Skin of body (tissue), 2 donors: ENCODE results near the gene TPM4. TPM values are rescaled to one million over a fixed set of nuclear protein-coding genes. Genes with fewer than 3 reads are reported as not detected.
"Not testable (repeated sequence)": the region's sequence is repeated elsewhere in the genome, so short reads cannot be mapped to it uniquely, and the experiment has no call there.

ENCODE experiments used
- DNase-seq: peaks from one replicate; lab custom pipeline; 2025; lab: John Stamatoyannopoulos, UW
- total RNA-seq: library from RNA; depleted of rRNA; stranded (reverse); fragments of >200 nt; gene quantifications from one replicate; pipeline ENCODE4 v1.2.3, GENCODE V29; 2014

TPM4 gene
- total RNA-seq, 1 donor from 2014 or later, result 264 TPM

DNA sequence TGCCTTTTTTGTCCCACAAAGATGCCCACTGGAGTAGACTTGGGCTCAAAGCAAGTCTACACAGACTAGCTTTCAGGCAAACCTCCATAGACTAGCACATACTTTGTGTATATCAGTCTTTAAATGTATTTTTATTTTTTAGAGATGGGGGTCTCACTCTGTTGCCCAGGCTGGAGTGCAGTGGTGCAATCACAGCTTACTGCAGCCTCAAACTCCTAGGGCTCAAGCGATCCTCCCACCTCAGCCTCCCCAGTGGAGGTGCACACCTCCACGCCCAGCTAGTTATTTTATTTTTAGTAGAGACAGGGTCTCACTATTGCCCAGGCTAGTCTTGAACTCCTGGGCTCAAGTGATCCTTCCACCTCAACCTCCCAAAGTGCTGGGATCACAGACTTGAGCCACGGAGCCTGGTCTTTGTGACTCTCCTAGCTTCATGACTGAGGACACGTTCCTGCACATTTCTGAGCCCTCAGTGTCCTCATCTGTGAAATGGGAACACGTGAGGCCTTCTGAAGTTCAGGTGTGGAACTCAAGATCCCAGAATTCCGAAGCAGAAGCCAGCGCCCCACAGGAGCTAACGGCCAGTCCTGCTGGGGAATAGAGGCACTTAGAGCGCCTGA lies 5.1 kb upstream of the TPM4 start:
- no peak for DNase-seq

GRCh38 chr19:16073481-16073880 lies 2.8 kb upstream of the TPM4 start:
- DNase-seq, result no peak

DNA sequence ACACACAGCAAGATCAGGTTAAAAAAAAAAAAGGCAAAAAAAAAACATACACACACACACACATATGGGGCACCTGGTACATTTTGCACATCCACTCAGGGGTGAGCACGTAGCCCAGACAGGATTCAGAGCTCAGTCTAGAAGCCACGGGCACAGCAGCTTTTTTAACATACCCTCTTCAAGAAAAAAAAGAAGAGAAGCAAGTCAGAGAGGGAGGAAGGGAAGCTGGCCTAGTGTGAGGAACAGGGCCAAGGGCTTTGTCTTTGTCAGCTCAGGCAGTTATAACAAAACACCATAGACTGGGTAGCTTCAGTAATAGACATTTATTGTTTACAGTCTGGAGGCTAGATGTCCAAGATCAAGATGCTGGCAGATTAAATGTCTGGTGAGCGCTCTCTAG lies 2.3 kb upstream of the TPM4 start:
- DNase-seq, result no peak

DNA sequence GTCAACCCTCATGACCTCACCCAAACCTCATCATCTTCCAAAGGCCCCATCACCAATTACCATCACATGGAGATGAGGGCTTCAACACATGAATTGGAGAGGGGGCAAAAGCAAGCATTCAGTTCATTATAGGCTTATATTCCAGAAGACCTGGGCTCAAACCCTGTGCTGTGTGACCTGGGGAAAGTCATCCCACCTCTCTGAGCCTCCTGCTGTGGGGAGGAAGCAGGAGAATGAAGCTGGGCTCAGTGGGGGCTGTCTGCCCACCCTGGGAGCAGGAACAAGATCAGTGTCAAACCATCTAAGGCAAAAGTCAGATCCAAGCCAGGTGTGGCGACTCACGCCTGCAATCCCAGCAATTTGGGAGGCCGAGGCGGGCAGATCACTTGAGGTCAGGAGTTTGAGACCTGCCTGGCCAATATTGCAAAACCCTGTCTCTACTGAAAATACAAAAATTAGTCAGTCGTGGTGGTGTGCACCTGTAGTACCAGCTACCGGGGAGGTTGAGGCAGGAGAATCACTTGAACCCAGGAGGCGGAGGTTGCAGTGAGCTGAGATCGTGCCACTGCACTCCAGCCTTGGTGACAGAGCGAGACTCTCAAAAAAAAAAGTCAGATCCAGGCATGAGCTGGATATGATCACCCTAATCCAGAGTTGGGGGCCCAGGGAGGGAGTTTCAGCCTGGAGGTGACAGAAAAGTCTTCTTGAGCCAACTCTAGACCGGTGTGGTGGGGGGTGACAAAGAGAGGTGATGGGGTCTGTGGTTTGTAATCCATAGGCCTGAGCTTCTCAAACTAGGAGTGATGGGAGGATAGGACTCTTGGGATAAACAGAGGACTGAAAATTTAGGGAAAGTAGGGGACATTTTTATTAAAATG lies 1.6 kb upstream of the TPM4 start:
- DNase-seq, result no peak

- no peak for DNase-seq
These were observed 703 bp upstream of the TPM4 start for GRCh38 chr19:16075430-16076153.

GRCh38 chr19:16076958-16077611 lies 790 bp downstream of the TPM4 start:
- no peak for DNase-seq

- DNase-seq, result peak; percentile 86
These were observed 1.9 kb downstream of the TPM4 start for GRCh38 chr19:16077984-16078758.

- DNase-seq, result peak; percentile 99
These were observed 2.7 kb downstream of the TPM4 start for GRCh38 chr19:16078759-16079707.

GRCh38 chr19:16084067-16084685 lies 7.9 kb downstream of the TPM4 start:
- DNase-seq, result no peak

- DNase-seq, result no peak
These were observed 8.8 kb downstream of the TPM4 start for GRCh38 chr19:16085115-16085514.

GRCh38 chr19:16087404-16087803 lies 11.1 kb downstream of the TPM4 start:
- DNase-seq, result not testable (repeated sequence)

DNA sequence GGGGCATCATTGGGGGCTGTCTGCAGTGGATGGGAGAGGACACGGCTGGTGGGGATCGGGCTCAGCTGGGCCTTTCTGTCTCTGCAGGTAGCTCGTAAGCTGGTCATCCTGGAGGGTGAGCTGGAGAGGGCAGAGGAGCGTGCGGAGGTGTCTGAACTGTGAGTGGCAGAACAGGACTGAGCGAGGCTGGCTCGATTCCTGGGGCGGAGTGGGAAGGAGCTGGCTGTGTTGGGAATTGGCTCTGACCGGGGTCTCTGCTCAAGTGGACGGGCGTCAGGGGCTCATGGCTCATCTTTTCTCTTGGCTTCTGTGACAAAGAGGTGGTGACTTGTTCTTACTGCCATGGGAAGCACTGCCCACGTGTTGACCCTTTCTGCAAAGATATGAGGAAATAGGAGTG lies 11.6 kb downstream of the TPM4 start:
- no peak for DNase-seq

GRCh38 chr19:16088351-16089009 lies 12.2 kb downstream of the TPM4 start:
- DNase-seq, result no peak

GRCh38 chr19:16089010-16089846 lies 12.9 kb downstream of the TPM4 start:
- DNase-seq, result no peak

DNA sequence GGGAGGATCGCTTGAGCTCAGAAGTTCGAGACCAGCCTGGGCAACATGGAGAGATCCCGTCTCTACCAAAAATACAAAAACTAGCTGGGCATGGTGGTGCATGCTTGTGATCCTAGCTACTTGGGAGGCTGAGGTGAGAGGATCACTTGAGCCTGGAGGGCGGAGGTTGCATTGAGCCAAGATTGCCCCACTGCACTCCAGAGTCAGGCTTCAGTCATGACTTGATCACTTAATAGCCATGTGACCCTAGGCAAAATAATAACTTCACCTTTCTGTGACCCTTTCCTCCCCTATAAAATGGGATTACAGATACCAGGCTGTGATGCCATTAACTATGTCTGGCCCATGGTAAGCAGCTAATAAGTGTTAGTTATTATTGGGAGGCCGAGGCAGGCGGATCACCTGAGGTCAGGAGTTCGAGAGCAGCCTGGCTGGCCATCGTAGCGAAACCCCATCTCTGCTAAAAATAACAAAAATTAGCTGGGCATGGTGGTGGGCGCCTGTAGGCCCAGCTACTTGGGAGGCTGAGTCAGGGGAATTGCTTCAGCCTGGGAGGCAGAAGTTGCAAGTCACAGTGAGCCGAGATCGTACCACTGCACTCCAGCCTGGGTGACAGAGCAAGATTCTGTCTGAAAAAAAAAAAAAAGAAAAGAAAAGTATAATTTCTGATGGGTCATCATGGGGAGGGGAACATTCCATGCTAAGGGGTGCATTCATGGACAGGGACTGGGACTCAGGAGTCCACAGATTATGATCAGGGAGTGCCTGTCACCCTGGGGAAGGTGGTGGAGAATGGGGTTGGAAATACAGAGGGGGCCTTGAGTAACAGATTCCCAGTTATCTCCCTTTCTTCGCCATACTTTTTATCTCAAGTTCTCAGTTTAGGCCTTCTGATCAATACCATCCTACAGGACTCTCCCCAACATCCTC lies 15.5 kb downstream of the TPM4 start:
- no peak for DNase-seq

GRCh38 chr19:16094360-16095070 lies 18.2 kb downstream of the TPM4 start:
- no peak for DNase-seq
